ENCODE measurements around the gene GABRG3.

The GABRG3 gene

GRCh38 chr15:27111323-27111722 is 140.3 kb downstream of the GABRG3 start:
- no peak for DNase-seq (ENCODE audit: low read depth in 1 of 2, low spot score in 1 of 2)
- TF ChIP-seq POLR2AphosphoS5 (IDR thresholded peaks at IDR 0.05; ENCODE audit: low read depth) (no peak), SPI1 (IDR thresholded peaks at IDR 0.05; ENCODE audit: borderline replicate concordance, low read depth) (no peak), REST (IDR thresholded peaks at IDR 0.05; ENCODE audit: insufficient replicate concordance, low read depth) (no peak), GABPA (IDR thresholded peaks at IDR 0.05; ENCODE audit: low read depth) (no peak), CTCF (IDR thresholded peaks at IDR 0.05; ENCODE audit: insufficient read depth, low read length) (no peak)
- no peak overlapping the region for H3K27ac ChIP-seq (replicated peaks)
- no peaks in the 10 kb centered on the region for H3K27me3 ChIP-seq (ENCODE audit: insufficient read depth, poor library complexity, severe bottlenecking)
- no peak overlapping the region for H3K4me3 ChIP-seq (replicated peaks; ENCODE audit: insufficient read depth, low read length)

- DNase-seq (ENCODE audit: low read depth in 1 of 2, low spot score in 1 of 2) = no peak
- H3K27me3 ChIP-seq (ENCODE audit: insufficient read depth, poor library complexity, severe bottlenecking) = no peaks in the 10 kb centered on the region
- H3K27ac ChIP-seq (replicated peaks) = no peak overlapping the region
- TF ChIP-seq SPI1 (IDR thresholded peaks at IDR 0.05; ENCODE audit: borderline replicate concordance, low read depth) (no peak), CTCF (IDR thresholded peaks at IDR 0.05; ENCODE audit: insufficient read depth, low read length) (no peak)
- no peak overlapping the region for H3K4me3 ChIP-seq (replicated peaks; ENCODE audit: insufficient read depth, low read length)
Measured at GRCh38 chr15:27114473-27114872, 143.5 kb downstream of the GABRG3 start.

GRCh38 chr15:27119695-27120266 is 148.8 kb downstream of the GABRG3 start:
- no peak for TF ChIP-seq POLR2AphosphoS5 (IDR thresholded peaks at IDR 0.05; ENCODE audit: low read depth)
- no peak for TF ChIP-seq SPI1 (IDR thresholded peaks at IDR 0.05; ENCODE audit: borderline replicate concordance, low read depth)
- TF ChIP-seq CTCF (IDR thresholded peaks at IDR 0.05; ENCODE audit: insufficient read depth, low read length) = no peak
- Histone ChIP-seq H3K27ac (replicated peaks) (no peak overlapping the region), H3K4me3 (replicated peaks; ENCODE audit: insufficient read depth, low read length) (no peak overlapping the region), H3K27me3 (ENCODE audit: insufficient read depth, poor library complexity, severe bottlenecking) (no peaks in the 10 kb centered on the region)
- DNase-seq (ENCODE audit: low read depth in 1 of 2, low spot score in 1 of 2) = no peak

GRCh38 chr15:27121672-27122071 is 150.7 kb downstream of the GABRG3 start:
- H3K4me3 ChIP-seq (replicated peaks; ENCODE audit: insufficient read depth, low read length) = no peak overlapping the region
- H3K27me3 ChIP-seq (ENCODE audit: insufficient read depth, poor library complexity, severe bottlenecking) = no peaks in the 10 kb centered on the region
- DNase-seq (ENCODE audit: low read depth in 1 of 2, low spot score in 1 of 2) = no peak
- no peak overlapping the region for H3K27ac ChIP-seq (replicated peaks)
- TF ChIP-seq GABPA (IDR thresholded peaks at IDR 0.05; ENCODE audit: low read depth) = no peak
- no peak for TF ChIP-seq SPI1 (IDR thresholded peaks at IDR 0.05; ENCODE audit: borderline replicate concordance, low read depth)
- TF ChIP-seq REST (IDR thresholded peaks at IDR 0.05; ENCODE audit: insufficient replicate concordance, low read depth) = no peak
- no peak for TF ChIP-seq CTCF (IDR thresholded peaks at IDR 0.05; ENCODE audit: insufficient read depth, low read length)
- TF ChIP-seq POLR2AphosphoS5 (IDR thresholded peaks at IDR 0.05; ENCODE audit: low read depth) = no peak

Data from HL-60 (cell line).